NCI-H1092 (cell line): ENCODE data around the gene IARS1.

Source experiments
- DNase-seq: peaks from one replicate; lab custom pipeline; 2025; lab: John Stamatoyannopoulos, UW

The IARS1 gene

DNA sequence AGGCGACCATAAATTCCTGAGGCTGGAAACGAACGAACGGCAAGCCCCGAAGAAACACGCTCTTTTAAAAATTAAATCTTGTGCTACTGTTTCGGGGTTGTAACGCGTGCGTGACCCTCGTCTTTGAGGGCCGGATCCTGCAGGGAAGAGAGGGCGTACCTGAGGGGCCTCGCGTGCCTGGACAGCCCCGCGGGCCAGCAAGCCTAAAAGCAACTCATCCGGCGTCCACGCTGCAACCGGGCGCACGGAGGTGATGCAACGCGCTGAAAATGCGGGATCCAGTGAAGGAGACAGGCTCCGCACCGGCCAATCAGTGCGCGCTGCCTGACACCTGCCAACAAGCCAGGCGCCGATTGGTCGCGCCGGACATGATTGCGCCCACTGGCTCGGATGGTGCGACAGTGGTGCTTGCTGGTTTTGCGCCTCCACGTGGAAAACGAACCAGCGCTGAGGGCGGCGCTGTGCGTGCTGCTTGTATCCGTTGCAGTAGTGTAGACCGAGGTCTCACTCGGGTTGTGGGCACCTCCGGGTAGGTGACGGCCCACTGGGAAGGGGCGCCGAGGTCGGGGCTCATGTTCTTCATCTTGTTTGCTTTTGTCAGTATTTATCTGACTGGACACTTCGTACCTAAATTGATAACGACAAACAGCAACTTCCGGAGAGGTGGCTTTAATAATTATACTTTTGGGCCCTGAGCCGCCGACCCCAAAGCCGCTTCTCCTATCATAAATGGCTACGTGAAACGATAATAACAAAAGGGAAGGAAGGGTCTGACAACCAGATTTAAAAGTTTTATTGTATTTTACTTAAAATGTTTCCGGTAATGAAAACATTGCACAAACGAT, at the start of gene IARS1:
Gene IARS1, minus strand, starts transcription at position 246 of the 845 bp plus-strand sequence. CDS start 4,278 bp downstream, outside the sequence.
- DNase-seq, result peak; percentile 96

DNA sequence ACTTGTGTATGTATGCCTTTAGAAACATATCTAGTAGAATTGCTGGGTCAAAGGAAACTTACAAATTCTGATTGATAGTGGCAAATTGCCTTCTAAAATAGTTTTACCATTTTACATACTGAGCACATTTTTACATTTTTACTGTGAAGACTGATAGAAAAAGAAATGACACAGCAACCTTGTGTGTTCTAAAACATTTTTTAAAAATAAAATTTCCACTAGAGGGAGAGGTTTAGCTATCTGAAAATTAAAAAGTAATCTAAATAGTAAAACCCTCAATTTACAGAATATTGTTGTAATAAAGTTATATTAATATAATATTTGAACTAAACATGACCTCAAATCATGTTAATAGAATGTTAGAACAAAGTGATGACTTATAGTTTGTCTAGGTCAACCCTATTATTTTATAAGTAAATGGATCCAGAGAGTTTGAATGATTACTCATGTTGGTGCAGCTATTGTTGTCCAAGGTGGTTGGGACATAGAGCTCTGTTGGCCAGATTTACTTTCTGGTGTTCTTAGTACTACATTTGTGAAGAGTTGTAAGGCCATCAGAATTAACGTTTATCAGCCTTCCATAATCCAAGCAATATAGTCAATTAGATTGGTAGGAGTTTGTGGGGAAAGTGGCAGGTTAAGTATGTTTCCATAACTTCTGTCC, 49.5 kb upstream of the IARS1 start:
- no peak for DNase-seq

DNA sequence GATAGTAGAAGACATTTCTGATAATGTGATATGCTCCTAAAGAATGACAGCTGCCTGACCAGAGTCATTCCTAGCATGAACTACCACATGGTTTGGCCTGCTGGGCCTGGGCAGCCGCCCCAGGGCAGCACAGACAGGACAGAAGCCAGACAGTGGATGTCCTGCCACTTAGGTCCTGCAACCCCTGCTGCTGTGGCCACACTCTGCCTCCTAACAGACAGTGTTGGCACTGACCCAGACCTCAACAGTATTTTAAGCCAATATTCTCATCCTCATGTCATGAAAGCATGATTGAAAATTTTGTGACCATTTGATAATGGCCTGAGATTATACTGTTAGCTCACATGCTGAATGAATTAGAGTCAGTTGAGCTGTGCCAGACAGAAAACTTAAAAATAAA, 48.1 kb upstream of the IARS1 start:
- no peak for DNase-seq

DNA sequence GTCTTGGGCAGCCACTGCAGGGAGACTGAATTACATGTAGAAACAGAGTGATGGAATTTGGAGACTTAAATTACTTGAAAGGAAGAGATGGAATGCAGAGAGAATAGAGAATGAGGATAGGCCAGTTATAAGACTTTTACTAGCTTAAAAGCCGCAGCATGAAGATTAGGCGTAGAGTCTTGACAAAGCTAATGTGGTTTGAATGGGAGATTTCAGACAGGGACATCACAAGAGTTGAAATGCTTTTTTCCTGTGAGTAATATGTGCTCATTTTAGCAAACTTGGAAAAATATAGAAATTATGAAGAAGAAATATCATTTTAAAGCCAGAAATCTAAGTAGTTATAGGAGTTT, 39.8 kb upstream of the IARS1 start:
- no peak for DNase-seq

DNA sequence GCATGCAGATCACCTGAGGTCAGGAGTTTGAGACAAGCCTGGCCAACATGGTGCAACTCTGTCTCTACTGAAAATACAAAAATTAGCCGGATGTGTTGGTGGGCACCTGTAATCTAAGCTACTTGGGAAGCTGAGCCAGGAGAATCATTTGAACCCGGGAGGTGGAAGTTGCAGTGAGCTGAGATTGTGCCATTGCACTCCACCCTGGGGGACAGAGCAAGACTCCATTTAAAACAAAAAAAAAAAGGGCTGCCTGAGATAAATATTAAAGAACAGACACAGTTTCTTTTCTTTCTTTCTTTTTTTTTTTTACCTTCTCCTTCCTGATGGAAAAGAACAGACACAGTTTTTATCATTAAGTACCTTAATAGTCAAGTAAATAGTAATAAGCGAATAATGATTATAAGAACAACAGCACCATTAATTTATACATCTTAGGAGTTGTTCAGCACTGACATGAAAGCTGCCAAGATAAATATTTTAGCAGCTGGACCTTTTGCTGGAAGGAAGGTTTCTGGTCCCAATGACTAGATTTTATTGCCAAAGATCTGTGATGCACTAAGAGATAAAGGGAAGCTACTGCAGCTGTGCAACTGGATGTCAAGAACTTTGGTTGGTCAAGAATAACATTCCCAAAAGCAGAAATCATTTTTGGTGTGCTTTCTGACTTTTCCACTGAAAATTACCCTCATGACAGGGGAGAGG, 39.2 kb upstream of the IARS1 start:
- DNase-seq, result no peak

DNA sequence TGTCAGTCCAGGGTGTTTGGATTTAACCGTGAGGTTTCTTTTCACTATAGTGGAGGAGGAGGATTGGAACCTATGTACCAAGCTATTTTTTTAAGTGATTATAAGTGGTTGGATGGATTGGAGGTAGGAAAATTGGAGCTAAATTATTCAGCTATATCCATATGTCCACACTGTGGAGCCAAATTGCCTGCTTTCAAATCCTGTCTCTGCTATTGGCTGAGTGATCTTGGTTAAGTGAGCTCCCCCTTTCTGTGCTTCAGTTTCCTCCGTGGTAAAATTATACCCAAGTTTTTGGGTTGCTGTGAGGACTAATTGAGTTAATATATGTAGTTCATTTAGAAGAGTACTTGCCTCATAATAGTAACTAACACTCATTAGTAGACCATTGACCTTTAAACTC, 34.7 kb upstream of the IARS1 start:
- DNase-seq, result no peak

DNA sequence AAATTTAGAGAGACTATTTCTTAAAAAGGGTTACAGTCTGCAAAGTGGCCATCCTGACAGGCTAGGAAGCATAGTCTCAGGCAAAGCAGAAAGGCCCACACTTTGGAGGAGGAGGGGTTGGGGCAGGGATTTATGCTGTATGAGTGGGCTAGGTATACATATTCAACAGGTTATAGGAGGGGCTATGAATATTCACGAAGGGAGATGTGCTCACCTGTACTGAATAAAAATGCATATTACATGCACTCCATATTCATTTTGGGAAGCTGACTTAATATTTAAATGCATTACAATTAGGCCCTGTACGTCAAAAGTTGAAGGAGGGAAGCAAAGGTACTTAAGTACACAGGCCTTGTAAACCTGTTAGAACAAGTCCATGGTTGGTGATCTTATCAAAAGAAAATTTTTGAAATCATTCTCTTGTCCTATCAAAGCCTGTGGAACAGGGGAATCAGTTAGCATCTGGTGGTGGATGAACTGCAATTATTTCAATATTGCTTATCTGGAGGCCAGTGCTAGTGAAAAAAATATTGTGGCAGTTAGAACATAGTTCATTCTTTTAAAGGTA, 33.9 kb upstream of the IARS1 start:
- DNase-seq, result no peak

DNA sequence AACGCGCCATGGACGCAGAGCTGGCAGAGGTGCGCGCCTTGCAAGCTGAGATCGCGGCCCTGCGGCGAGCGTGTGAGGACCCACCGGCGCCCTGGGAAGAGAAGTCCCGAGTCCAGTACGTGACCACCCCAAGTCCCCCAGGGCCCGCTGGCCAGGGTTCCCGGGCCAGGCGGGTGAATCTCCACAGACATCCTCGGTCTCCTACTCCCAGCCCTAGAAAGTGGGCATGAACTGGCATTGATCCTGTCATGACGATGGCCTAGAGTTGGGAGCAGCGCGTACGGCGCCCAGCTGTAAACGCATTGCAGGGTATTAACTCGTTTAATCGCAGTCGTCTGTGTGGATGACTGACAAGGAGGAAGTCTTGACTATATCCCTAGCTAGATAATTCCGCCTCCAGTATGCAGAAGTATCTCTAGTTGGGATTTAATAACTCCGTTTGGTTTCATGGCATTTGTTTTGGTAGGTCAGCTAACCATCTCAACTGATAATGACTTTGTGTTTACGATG, 32.5 kb upstream of the IARS1 start:
- no peak for DNase-seq

DNA sequence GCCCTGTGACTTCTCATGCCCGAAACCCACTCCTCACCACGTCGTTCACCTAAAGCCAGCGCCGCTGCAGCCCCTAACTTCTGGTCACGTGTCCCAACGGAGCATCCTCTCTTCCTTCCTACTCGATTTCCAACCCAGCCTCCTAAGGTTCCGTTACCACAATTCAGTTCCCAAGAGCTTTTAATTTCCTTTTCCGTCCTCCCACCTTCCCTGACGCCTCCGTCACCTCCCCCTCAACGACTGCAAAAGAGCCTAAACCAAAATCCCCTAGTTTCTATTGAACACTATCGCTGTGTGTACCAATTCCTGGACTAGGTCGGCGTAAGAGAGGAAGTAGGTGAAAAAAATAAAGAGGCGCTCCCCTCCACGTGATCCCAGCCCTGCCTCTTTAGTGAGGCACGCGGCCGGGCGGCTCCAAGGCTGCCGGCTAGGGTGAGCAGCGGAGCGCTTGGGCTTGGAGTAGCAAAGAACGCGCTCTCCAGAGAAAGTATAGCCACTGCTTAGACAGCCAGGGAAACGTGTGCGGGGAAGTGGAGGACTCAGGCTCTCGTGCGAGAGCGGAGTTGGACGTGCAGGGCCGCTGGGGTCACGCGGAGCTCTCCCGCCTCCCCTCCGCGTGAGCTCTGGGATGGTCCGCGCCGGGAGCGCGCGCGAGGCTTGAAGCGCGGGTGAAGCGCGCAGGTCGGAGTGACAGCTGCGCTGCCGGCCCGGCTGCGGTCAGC, 31.9 kb upstream of the IARS1 start, which contains the start of the genes CENPP and NOL8:
Gene CENPP, plus strand, starts transcription at position 685 of the 722 bp plus-strand sequence.
Gene NOL8, minus strand, starts transcription at position 82 of the 722 bp plus-strand sequence. CDS start 1,189 bp downstream, outside the sequence.
- peak; percentile 77 for DNase-seq

DNA sequence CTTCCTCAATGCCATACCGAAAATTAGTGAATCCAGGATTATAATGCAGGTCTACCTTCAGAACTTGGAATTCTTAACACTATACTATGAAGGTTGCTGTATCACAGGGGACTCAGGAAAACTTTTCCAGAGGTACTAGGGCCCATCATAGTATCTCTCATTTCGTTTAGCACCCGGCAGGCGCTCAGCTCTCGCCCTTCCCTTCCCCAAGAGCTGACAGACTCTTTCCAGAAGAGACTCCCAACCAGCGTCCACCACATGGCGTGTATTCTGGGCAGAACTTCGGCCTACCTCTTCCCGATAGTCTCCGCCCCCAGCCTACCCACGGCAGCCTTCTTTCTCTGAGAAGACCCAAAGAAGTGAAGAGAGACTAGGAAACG, 31.4 kb upstream of the IARS1 start:
- no peak for DNase-seq

DNA sequence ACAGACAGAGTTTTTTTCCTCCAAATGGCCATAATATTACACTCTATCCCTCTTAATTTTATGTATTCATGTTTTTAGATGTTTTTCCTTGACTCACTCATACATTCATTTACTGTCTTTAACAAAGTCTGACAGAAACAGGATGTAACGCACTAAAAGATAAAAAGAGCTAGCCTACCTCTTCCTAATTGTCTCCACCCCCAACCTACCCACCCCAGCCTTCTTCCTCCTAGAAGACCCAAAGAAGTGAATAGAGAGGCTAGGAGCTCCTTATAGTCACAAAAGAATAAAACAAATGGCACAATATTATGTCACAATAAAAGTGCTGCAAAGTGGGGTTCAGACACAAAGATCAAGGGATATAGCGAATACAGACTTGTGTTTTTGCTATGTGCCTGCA, 30.9 kb upstream of the IARS1 start:
- no peak for DNase-seq

DNA sequence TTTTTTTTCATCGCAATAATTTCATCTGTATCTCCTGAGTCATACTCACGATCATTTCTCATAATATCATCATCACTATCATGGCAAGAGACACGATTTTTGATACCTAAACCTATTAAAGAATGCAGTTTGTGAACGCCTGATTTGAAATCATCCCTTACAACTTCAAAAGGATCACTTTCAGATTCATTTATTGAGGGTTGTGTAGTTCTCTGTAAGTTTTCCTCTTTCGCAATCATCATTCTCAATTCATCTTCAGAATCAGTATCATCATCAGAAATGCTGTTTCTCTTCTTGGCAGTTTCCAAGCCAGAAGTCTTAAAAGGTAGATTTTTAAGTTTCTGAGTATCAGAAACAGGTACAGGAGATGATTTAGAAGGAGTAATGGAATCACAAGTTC, 22.0 kb upstream of the IARS1 start:
- DNase-seq, result no peak

DNA sequence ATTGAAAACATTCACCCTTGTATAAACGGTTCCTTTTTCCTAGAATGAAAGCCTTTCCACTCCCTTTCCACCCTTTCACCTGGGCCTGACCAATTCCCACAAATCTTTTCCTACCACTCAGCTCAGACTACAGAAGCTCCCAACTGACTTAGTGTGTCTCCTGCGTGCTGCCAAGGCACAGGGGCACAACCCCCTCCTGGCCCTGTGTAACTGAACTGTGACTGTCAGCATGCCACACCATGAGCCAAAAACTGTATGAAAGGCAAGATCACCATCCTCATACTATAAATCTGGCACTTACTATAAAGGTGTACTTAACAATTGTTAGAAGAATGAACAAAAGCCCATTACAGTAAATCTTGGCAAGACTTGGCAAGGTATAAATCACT, 20.1 kb upstream of the IARS1 start:
- no peak for DNase-seq

DNA sequence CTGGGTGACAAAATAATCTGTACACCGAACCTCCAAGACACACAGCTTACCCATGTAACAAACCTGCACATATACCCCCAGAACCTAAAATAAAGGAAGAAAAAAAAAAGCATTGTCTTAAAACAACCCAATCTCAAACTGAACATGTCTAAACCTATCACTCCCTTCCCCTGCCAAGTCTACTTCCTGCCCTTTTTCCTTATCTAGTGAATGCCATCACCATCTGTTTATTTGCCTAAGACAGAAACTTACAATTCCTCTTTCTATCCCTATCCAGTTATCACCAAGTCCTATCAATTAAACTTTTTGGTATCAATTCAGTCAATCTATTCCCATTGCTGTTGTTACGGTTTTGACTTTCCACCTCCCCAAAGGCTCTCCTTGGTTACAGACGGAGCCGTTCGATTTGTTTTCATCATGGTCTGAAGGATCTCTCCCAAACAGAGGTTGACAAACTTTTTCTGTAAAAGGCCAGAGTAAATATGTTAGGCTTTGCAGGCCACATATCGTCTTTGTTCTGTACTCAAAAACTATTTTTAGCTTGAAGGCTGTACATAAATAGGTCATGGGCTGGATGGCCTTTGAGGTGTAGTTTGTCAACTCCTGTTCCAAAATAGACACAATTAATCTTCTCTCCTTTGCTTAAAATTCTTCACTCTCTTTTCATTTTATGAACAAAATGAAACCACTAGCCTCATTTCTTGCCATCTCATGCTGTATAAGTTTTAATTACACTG, 19.6 kb upstream of the IARS1 start:
- DNase-seq, result no peak

DNA sequence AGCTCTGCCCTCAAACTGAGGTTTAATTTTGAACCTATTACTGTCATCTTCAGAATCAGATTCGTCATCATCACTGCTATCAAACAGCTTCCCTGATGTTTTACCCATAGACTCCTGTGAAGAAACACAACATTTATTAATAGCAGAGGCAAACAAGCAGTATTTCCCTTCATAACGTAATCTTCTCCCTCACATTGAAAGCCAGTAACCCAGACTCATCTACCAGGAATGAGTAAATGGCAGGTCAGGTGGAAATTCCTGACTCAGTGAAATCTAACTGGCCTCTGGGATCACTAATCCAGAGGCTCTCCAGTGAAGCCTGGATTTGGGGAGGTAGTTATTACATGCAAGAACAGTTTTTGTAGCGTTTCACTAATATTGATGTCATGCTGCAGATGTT, 17.1 kb upstream of the IARS1 start:
- DNase-seq, result no peak

DNA sequence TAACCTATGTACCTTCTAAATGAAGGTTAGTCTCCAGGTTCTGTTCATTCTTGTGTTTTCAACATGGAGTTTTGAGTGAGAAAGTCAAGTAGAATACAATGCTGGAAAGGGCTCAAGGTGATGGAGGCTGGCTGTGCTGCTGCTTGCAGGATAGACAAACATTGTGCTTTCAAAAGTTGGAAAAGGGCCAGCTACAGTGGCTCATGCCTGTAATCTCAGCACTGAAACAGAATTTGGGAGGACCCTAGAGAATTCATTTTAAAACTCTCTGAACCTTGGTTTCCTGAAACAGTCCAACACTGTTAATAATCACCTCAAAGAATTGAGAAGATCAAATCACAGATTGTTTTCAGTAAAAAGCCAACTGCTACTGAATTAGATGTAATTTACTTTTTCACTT, 15.4 kb upstream of the IARS1 start:
- no peak for DNase-seq

DNA sequence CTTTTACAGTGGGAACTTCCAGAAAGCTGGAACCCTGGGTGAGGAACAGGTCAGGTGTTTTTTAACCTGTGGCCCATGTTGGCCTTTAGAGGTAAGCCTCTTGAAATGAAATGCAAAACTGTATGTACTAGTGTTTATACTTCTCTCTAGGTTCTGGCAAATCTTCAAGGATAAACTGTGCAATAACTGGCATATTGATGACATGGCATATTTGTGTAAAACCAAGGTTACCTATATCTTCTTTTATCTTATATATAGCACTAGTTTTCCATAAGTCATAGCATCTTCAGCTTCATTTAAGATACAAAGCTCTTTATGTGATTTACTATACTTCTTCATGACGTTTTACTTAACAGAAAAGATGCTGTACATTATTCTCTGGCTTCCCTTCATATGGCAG, 7.4 kb upstream of the IARS1 start:
- no peak for DNase-seq

DNA sequence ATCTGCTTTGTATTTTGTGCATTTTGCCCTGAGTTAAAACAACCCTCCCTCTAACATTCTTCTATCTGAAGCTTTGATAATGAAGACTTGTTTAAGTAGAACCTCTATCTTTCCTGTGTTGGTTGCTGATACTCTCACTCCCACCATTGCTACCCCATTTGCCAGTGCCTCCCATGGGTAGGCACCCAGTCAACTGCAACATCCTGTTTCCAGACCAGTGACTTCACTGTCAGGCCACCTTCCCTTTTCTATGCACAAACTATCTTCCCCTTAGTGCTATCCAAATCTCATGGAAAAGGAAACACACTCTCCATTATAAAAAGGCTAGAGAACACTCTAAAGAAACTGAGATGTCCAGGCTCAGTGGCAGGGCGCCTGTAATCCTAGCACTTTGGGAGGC, 5.6 kb upstream of the IARS1 start:
- no peak for DNase-seq

DNA sequence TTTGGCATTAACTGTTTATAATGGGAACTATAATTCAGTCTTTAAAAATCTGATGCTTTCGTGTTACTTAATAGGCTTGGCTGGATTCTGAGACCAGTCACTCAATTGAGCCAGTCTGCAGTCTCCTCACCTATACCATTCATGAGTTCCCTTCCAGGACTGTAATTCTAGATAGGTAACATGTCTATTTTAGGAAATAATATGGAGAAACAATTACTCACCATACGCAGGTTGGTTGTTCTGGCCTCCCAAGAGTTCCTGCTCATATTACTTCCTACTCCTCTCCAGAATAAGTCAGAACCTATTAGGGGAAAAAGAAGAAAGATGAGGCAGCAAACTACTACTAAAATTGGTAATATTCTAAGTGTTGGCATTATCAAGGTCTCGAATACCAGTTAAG, 4.5 kb upstream of the IARS1 start:
- no peak for DNase-seq

DNA sequence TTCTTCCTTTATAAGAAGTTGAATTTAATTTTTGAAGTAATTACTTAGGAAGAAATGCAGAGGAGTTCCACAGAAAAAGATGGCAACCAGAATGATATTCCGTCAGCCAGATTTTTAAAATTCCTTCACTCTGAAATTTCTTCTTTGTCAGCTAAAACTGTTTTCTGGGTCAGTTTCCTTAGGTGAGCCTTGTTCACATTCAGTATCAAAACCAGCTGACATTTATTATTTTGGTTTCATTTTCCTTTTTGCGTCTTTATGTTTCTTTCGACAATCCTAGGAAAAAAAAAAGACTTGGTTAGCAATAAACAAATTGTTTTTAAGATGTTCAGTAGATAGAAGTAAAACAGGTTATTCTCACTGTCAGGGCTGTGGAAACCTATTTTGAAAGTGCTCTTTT, 4.1 kb upstream of the IARS1 start:
- no peak for DNase-seq

DNA sequence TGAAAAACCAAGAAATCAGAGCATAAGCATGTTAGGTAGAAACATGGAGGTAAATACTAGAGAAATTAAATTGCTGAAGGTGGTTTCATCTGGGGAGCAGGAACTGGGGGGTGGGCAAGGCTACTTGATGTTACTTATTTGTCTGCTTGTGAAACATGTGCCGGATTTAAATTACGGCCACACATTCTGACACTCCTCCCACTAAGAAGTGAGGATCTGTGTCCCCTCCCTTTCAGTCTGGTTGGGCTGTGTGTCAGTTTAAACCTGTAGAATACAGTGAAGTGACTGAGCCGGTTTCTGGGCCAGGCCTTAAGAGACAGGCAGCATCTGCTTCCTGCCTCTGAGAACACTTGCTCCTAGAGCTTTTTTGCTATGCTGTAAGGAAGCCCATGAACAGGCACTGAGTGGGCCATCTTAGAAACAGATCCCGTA, 2.3 kb upstream of the IARS1 start:
- DNase-seq, result no peak
